ENCODE measurements around the gene TRIM64C.
"Not testable (repeated sequence)": the region's sequence is repeated elsewhere in the genome, so short reads cannot be mapped to it uniquely, and the experiment has no call there.

GRCh38 chr11:49028523-49028922 is 30.4 kb downstream of the TRIM64C start, which contains the start of gene TRIM49B:
- not testable (repeated sequence) for TF ChIP-seq L3MBTL2 (conservative IDR thresholded peaks at IDR 0.05); PKNOX1 (IDR thresholded peaks at IDR 0.05); CTBP1 (IDR thresholded peaks at IDR 0.05; ENCODE audit: borderline replicate concordance); ELF4 (IDR thresholded peaks at IDR 0.05); SP1 (IDR thresholded peaks at IDR 0.05); BHLHE40 (IDR thresholded peaks at IDR 0.05; ENCODE audit: borderline replicate concordance); TARDBP (IDR thresholded peaks at IDR 0.05); FOXK2 (IDR thresholded peaks at IDR 0.05); SUZ12 (IDR thresholded peaks at IDR 0.05); FOXA1 (IDR thresholded peaks at IDR 0.05)
